HUES48 (cell line): ENCODE data around the gene UCKL1.
A peak's percentile ranks its signal among the peaks of the same experiment; 100 is the strongest.

Experiments used
- H3K27ac ChIP-seq: one replicate; pipeline ENCODE4 v1.7.0; 2013; ENCODE audit warnings: low read depth, low read length, inconsistent platforms
- H3K27me3 ChIP-seq: 2 replicates; pipeline ENCODE4 v1.6.1; 2013; ENCODE audit warnings: mild to moderate bottlenecking, low read length; ENCODE audit not compliant: control insufficient read depth, insufficient read depth
- H3K36me3 ChIP-seq: 2 replicates; pipeline ENCODE4 v1.6.1; 2013; ENCODE audit warnings: low read length; ENCODE audit not compliant: control insufficient read depth, insufficient read depth
- H3K4me1 ChIP-seq: 2 replicates; pipeline ENCODE4 v1.6.1; 2013; ENCODE audit warnings: mild to moderate bottlenecking, low read length; ENCODE audit not compliant: control insufficient read depth, insufficient read depth
- H3K4me3 ChIP-seq: 2 replicates; pipeline ENCODE4 v1.5.1; 2013; ENCODE audit warnings: mild to moderate bottlenecking, low read depth, low read length
- H3K9ac ChIP-seq: 2 replicates; pipeline ENCODE4 v1.6.1; 2013; ENCODE audit warnings: mild to moderate bottlenecking, low read depth, low read length, moderate library complexity
- H3K9me3 ChIP-seq: 2 replicates; pipeline ENCODE4 v1.6.1; 2013; ENCODE audit warnings: low read length; ENCODE audit not compliant: control insufficient read depth, insufficient read depth

UCKL1 gene

GRCh38 chr20:63903796-63904561 is 52.2 kb downstream of the UCKL1 start:
- H3K4me1 ChIP-seq = no peaks in the 10 kb centered on the region
- H3K36me3 ChIP-seq = no peaks in the 10 kb centered on the region
- H3K4me3 ChIP-seq = no peak overlapping the region
- no peaks in the 10 kb centered on the region for H3K27me3 ChIP-seq
- no peak overlapping the region for H3K9ac ChIP-seq
- no peak overlapping the region for H3K27ac ChIP-seq
- H3K9me3 ChIP-seq = no peaks in the 10 kb centered on the region

GRCh38 chr20:63900413-63900812 is 55.8 kb downstream of the UCKL1 start:
- Histone ChIP-seq H3K4me3 (no peak overlapping the region), H3K9me3 (no peaks in the 10 kb centered on the region), H3K36me3 (no peaks in the 10 kb centered on the region), H3K27ac (no peak overlapping the region), H3K27me3 (no peaks in the 10 kb centered on the region), H3K9ac (no peak overlapping the region), H3K4me1 (peaks cover 11% of the 10 kb centered on the region; the same call in 1 of the 2 replicates)

DNA sequence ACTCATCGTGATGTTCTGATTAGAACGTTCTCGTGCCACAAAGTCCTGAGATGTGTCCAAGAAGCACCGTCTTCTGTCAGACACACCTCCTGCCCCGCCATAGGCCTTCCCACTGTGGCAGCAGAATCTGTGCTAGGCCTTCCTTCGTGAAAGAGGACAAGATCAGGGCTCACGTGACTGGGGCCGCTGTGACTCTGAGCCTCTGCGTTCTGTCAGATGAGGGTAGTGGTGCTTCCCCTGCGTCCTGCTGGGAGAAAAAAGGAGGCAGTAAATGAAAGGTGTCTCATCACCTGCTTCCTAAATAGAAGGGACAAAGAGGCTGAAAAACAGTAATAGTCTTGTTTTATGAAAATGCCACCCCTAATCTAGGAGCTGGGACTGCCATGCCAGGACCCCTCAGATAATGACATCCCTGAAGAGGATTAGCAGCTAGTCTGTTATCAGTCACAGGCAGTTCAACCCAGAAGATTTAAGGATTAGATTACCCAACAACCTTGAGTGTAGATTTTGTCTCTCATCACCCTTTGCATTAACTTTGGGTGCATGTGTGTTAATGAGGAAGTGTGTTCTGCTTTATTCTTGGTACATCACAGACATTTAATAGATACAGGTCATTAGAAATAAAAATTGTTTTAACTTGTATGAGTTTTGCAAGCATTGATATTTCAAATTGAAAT is 57.2 kb downstream of the UCKL1 start:
- Histone ChIP-seq H3K27ac (no peak overlapping the region), H3K9me3 (no peaks in the 10 kb centered on the region), H3K9ac (no peak overlapping the region), H3K36me3 (no peaks in the 10 kb centered on the region), H3K27me3 (no peaks in the 10 kb centered on the region), H3K4me1 (peaks cover 14% of the 10 kb centered on the region), H3K4me3 (no peak overlapping the region)

DNA sequence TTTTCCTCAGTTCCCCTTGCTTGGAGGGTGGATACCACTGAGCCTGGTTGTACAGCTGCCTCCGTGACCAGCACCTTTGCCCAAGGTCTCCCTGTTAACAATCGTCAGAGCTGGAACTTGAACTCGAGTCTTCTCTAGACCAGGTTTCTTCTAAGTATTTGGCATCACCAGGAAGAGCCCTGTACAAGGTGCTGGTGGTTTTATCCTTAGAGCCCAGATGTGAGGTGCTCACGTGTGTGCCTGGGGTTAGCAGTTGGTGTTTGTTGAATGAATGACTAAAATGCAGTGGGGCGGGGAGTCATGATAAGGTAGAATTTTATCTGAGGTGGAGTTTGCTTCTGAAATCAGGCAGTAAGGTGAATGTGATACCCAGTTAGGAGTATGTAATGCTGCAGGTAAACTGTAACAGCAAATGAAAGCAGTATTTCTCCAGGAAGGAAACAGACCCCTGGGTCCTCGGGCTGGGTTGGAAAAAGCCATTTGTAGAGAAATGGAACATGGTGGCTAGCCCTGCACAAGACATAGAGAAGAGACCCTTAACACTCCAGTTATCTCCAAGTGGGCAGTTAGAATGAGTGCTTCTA is 58.1 kb downstream of the UCKL1 start:
- Histone ChIP-seq H3K27me3 (no peaks in the 10 kb centered on the region), H3K27ac (no peak overlapping the region), H3K36me3 (no peaks in the 10 kb centered on the region), H3K4me1 (peaks cover 14% of the 10 kb centered on the region), H3K4me3 (no peak overlapping the region), H3K9me3 (no peaks in the 10 kb centered on the region), H3K9ac (no peak overlapping the region)

DNA sequence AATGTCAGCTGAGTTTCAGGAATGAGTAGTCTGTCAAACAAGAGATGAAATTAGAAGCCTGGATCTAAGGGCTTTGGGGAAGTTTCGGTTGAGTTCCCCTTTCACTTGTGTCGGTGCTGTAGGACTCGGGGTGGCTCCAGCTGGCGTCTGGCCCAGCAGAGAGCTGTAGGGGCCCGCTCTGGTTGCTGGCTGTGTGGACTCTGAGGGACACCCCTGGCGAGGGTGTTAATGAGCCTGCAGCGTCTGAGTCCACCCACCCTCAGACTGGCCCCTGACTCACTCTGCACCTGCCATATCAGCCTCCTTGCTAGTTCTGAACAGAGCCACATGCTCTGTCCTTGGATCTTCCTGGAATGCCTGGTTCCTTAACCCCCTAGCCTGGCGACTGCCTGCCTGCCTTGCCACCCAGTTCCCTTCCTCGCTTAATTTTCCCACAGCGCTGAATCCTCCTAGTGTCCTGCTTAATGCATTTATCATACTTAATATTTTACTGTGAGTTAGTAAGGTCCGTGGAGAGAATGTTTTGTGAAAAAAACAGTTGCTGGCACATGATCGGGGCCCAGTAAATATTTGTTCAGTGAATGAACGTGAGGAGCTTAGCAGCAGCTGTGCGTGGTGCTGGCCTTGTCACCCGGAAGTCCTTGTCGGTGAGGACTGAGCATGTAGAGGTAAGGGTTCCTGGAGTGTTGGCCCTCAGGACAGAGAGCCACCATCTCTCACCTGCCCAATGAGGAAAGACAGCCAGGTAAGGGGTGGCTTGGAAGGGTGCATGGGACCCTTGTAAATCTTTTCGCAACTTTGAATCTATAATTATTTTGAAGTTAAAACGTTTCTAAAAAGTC is 59.7 kb downstream of the UCKL1 start:
- Histone ChIP-seq H3K4me1 (peaks cover 14% of the 10 kb centered on the region), H3K27me3 (no peaks in the 10 kb centered on the region), H3K9me3 (no peaks in the 10 kb centered on the region), H3K4me3 (peak overlapping the region; percentile 80), H3K27ac (peak overlapping the region; percentile 26), H3K36me3 (0 out of 2 replicates have a peak, but pooled peaks cover 4% of the 10 kb centered on the region), H3K9ac (no peak overlapping the region)

- peak overlapping the region; percentile 50 for H3K27ac ChIP-seq
- H3K27me3 ChIP-seq = no peaks in the 10 kb centered on the region
- H3K9ac ChIP-seq = no peak overlapping the region
- H3K4me3 ChIP-seq = peak overlapping the region; percentile 80
- peaks cover 14% of the 10 kb centered on the region for H3K4me1 ChIP-seq
- H3K9me3 ChIP-seq = no peaks in the 10 kb centered on the region
- H3K36me3 ChIP-seq = peaks cover 9% of the 10 kb centered on the region; the same call in 1 of the 2 replicates
Observed at GRCh38 chr20:63895952-63896263, 60.3 kb downstream of the UCKL1 start.

DNA sequence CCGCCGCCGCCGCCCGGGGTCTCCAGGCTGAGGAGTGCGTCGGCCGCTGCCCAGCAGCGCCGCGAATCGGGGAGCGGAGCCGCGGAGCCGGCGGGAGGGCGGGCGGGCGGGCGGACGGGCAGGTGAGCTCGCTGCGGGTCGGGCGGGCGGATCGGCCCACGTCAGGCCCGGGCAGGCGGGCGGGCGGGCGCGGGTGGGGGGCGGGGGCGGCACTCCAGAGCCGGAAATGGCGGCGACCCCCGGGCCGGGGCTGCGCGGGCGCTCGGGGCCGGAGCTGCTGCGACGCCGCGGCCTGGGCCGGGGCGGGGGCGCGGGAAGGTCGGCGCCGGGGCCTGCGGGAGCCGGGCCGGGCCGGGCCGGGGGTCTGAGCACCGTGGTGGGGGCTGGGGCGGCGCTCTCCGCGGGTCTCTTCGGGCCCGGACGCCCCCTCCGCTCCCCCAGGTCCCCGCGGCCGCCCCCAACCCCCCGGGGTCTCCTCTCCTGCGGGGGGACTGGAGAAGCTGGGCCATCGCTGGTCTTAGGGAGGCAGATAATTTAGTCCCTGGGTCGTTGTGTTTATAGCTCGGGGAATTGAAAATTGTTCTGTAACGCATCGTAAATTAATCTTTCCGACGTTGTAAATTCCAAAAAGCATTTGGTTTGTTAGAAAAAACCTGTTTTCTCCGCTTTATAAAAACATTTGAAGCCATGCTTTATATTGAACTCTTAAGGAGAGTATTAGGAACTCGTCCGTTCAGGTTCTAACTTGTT is 60.8 kb downstream of the UCKL1 start:
- H3K4me1 ChIP-seq = peaks cover 14% of the 10 kb centered on the region
- peaks cover 15% of the 10 kb centered on the region for H3K36me3 ChIP-seq

GRCh38 chr20:63894358-63895201 is 61.6 kb downstream of the UCKL1 start, which contains the start of gene DNAJC5:
TSS of gene DNAJC5 (plus strand) at chr20:63895126. CDS start at chr20:63928346, 33,220 bp downstream.
- H3K27me3 ChIP-seq = no peaks in the 10 kb centered on the region

More for the DNA sequence above, 60.8 kb downstream of the UCKL1 start:
- peak overlapping the region; percentile 90 for H3K4me3 ChIP-seq
- peak overlapping the region; percentile 50 for H3K27ac ChIP-seq
- no peaks in the 10 kb centered on the region for H3K9me3 ChIP-seq
- H3K9ac ChIP-seq = no peak overlapping the region
- no peaks in the 10 kb centered on the region for H3K27me3 ChIP-seq

GRCh38 chr20:63893999-63894357 is 62.2 kb downstream of the UCKL1 start:
- H3K9ac ChIP-seq = no peak overlapping the region

More at GRCh38 chr20:63894358-63895201, 61.6 kb downstream of the UCKL1 start, which contains the start of gene DNAJC5:
- H3K4me3 ChIP-seq = peak within 1 kb of the TSS; percentile 90
- H3K9ac ChIP-seq = no peak within 1 kb of the TSS
- H3K27ac ChIP-seq = peak within 1 kb of the TSS; percentile 50
- peaks cover 14% of the 10 kb centered on the region for H3K4me1 ChIP-seq
- H3K9me3 ChIP-seq = no peaks in the 10 kb centered on the region
- peaks cover 23% of the 10 kb centered on the region for H3K36me3 ChIP-seq

More at GRCh38 chr20:63893999-63894357, 62.2 kb downstream of the UCKL1 start:
- Histone ChIP-seq H3K27ac (no peak overlapping the region), H3K9me3 (no peaks in the 10 kb centered on the region), H3K36me3 (peaks cover 29% of the 10 kb centered on the region), H3K27me3 (no peaks in the 10 kb centered on the region), H3K4me1 (peaks cover 14% of the 10 kb centered on the region), H3K4me3 (peak overlapping the region; percentile 90)
